ENCODE measurements around the gene MERTK. TPM values are rescaled to one million over a fixed set of nuclear protein-coding genes. Genes with fewer than 3 reads are reported as not detected.
"Not testable (repeated sequence)": the region's sequence is repeated elsewhere in the genome, so short reads cannot be mapped to it uniquely, and the experiment has no call there.

MERTK gene
- total RNA-seq, 6 experiments from 2014 or later = 10.6 to 18.3 (median 13.1) TPM

GRCh38 chr2:112034924-112035323 is 136.5 kb downstream of the MERTK start:
- TF ChIP-seq CTCF (IDR thresholded peaks at IDR 0.05) (no peak), POLR2A (IDR thresholded peaks at IDR 0.05) (no peak)
- Histone ChIP-seq H3K27ac (no peak overlapping the region), H3K36me3 (no peaks in the 10 kb centered on the region), H3K27me3 (no peaks in the 10 kb centered on the region), H3K4me1 (no peaks in the 10 kb centered on the region), H3K9me3 (no peaks in the 10 kb centered on the region), H3K4me3 (no peak overlapping the region)
- 88% methylated on average over 3 of the region's 3 CpGs for WGBS (ENCODE audit: insufficient coverage, low coverage, low lambda C conversion rate, missing lambda C conversion rate)
- intact Hi-C loops (cut with DNase I) = no loop called here
- ATAC-seq = no peak
- no peak for DNase-seq

- TF ChIP-seq CTCF (IDR thresholded peaks at IDR 0.05) (no peak), POLR2A (IDR thresholded peaks at IDR 0.05) (no peak)
- intact Hi-C loops (cut with DNase I) = no loop called here
- ATAC-seq (no peak), DNase-seq (no peak)
- WGBS (ENCODE audit: insufficient coverage, low coverage, low lambda C conversion rate, missing lambda C conversion rate) = 83% methylated on average over 1 of the region's 1 CpG
- H3K27ac ChIP-seq = no peak overlapping the region
- H3K4me1 ChIP-seq = no peaks in the 10 kb centered on the region
- no peak overlapping the region for H3K4me3 ChIP-seq
- no peaks in the 10 kb centered on the region for H3K27me3 ChIP-seq
- no peaks in the 10 kb centered on the region for H3K9me3 ChIP-seq
- H3K36me3 ChIP-seq = no peaks in the 10 kb centered on the region
Measured at GRCh38 chr2:112035786-112036185, 137.4 kb downstream of the MERTK start.

- H3K36me3 ChIP-seq; H3K9me3 ChIP-seq; H3K4me3 ChIP-seq; H3K4me1 ChIP-seq; H3K27ac ChIP-seq; H3K27me3 ChIP-seq; DNase-seq; intact Hi-C loops (cut with DNase I); ATAC-seq: not testable (repeated sequence)
- WGBS (ENCODE audit: insufficient coverage, low coverage, low lambda C conversion rate, missing lambda C conversion rate) = 93% methylated on average over 11 of the region's 12 CpGs
Measured at GRCh38 chr2:112039556-112039955, 141.1 kb downstream of the MERTK start.

- DNase-seq; H3K4me1 ChIP-seq; H3K36me3 ChIP-seq; intact Hi-C loops (cut with DNase I); H3K27ac ChIP-seq; H3K27me3 ChIP-seq; H3K9me3 ChIP-seq; H3K4me3 ChIP-seq; ATAC-seq: not testable (repeated sequence)
- WGBS (ENCODE audit: insufficient coverage, low coverage, low lambda C conversion rate, missing lambda C conversion rate) = 75% methylated on average over 1 of the region's 2 CpGs
Measured at GRCh38 chr2:112040066-112040465, 141.7 kb downstream of the MERTK start.

GRCh38 chr2:112041460-112041859 is 143.1 kb downstream of the MERTK start:
- WGBS (ENCODE audit: insufficient coverage, low coverage, low lambda C conversion rate, missing lambda C conversion rate) = 57% methylated on average over 4 of the region's 6 CpGs
- intact Hi-C loops (cut with DNase I); H3K4me1 ChIP-seq; H3K27ac ChIP-seq; DNase-seq; H3K4me3 ChIP-seq; ATAC-seq; H3K27me3 ChIP-seq; H3K36me3 ChIP-seq; H3K9me3 ChIP-seq: not testable (repeated sequence)

- H3K27me3 ChIP-seq = no peaks in the 10 kb centered on the region
- no peaks in the 10 kb centered on the region for H3K36me3 ChIP-seq
- no peaks in the 10 kb centered on the region for H3K9me3 ChIP-seq
- H3K27ac ChIP-seq = no peak overlapping the region
- H3K4me1 ChIP-seq = peaks cover 0 to 9% (median 4%) of the 10 kb centered on the region in 4 donors
- H3K4me3 ChIP-seq = no peak overlapping the region
- DNase-seq (no peak), ATAC-seq (no peak)
- TF ChIP-seq POLR2A (IDR thresholded peaks at IDR 0.05) (no peak), CTCF (IDR thresholded peaks at IDR 0.05) (no peak)
- intact Hi-C loops (cut with DNase I) = loop anchor here (5.0 kb wide), 2 partner anchors 153 to 158 kb away; no protein-coding TSS in a partner anchor
Measured at GRCh38 chr2:112045446-112046014, 147.1 kb downstream of the MERTK start.

All from right lobe of liver (tissue), 6 donors.